HG03196 (cell line): ENCODE data around the gene NDUFAB1.
A peak's percentile ranks its signal among the peaks of the same experiment; 100 is the strongest.
"Not testable (repeated sequence)": the region's sequence is repeated elsewhere in the genome, so short reads cannot be mapped to it uniquely, and the experiment has no call there.

Experiments
- ATAC-seq: cut with Tn5 transposase; IDR thresholded peaks from one replicate; pipeline ENCODE4 v1.9.1; 2021; ENCODE audit not compliant: unreplicated experiment

The NDUFAB1 gene

DNA sequence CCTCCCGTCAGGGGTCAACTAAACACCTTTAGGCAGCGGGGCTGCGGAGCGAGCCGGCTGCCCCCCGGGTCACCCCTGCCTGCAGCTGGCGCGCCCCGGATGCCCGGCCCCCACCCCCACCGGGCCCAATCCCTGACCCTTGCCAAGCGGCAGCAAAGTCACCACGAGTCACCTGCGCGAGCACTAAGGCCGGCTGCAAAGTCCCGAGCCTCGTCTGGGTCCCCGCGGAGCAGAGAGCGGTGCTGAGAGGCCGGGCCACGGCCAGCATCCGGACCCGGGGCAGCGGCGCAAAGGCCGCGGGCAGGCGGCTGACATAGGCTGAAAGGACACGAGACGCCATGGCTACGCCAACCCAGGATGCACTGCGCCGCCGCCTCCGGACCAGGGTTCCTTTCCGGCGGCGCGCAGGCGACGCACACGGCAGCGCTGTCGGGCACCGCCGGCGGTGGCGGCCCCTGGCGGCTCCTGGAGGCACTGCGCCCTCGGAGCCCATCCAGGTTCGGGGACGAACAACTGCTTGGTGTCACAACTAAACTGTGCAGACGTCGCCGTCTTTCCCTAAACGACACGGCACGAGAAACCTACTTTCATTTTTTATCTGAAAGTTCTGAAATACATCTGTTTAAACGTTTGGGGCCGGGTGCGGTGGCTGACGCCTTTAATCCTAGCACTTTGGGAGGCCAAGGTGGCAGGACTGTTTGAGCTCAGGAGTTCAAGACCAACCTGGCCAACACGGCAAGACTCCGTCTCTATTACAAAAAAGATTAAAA is at the start of gene NDUFAB1:
NDUFAB1 (minus strand) TSS at position 366 of the 770 bp plus-strand sequence; CDS start at position 340, 26 bp downstream.
- peak; percentile 96 for ATAC-seq

GRCh38 chr16:23642246-23642774 is 46.2 kb upstream of the NDUFAB1 start:
- no peak for ATAC-seq

DNA sequence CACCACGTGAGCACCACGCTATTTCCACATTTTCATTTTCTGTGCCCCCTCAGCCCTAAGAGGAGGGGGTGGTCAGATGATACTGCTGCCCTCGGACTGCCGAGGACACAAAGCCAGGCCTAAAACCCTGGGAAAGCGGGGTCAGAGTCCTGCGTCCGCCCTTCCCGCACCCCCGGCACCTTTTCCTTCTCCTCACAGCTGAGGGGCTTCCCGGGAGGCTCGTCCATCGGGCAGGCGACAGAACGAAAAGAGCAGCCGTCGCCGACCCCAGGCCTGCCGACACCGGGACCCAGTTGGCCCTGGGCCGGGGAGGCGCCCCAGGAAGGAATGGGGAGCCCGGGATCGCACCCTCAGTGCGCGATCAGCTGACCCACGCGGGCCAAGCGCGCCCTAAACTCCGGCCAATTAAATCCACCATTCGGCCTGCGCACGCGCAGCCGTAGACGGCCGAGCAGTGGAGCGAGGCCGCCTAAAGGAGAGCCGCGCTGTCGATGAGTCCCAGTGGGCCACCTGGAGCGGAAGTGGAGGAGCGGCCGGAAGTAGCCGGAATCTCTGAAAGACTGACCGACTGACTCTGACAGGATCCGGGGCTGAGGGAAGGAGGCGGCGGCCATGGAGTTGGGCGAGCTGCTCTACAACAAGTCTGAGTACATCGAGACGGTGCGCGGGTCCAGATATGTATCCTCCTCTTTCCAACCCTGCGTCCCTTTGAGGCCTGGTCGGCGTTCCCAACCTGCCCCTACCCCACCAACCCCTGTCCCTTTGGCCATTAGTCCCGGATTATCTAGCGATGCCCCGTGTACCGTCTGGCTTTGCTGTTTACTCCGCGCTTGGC is 45.0 kb upstream of the NDUFAB1 start, which contains the start of the genes DCTN5 and PALB2:
DCTN5 (plus strand) TSS at position 536 of the 835 bp plus-strand sequence; CDS start at position 613, 77 bp downstream.
PALB2 (minus strand) TSS at position 380 of the 835 bp plus-strand sequence; CDS start at position 227, 153 bp downstream.
- ATAC-seq = peak; percentile 89

DNA sequence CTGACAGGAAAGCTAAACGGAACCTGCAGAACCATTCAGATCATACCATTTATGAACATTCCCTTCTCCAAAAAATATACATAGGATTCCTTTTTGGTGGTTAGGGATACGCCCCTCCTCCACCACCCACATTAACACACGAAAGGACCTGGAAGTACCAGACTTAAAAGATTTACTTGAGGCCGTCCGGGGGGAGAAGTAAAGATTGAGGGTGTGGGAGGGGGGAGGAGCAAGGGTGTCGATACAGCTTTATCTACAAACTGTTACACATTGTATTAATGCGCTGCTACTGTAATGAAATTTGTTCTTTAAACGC is 44.5 kb upstream of the NDUFAB1 start:
- ATAC-seq = no peak

DNA sequence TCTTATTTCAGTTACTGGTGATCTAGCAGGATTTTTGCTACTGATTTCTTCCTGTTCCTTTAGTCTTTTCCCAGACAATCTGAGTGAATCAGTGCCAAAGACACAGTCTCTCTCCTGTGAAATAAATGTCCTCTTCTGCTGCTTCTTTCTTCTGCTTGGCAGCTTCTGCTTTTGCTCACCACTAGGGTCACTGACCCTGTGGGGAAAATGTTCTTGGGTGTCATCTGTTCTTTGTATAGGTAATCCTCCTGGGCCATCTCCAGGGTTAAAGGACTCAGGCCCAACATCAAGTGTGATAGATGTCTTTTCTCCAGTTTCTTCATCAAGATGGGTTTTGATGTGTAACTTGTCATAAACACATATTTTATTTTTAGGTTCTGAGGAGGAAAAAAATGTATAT is 39.8 kb upstream of the NDUFAB1 start:
- ATAC-seq = no peak

DNA sequence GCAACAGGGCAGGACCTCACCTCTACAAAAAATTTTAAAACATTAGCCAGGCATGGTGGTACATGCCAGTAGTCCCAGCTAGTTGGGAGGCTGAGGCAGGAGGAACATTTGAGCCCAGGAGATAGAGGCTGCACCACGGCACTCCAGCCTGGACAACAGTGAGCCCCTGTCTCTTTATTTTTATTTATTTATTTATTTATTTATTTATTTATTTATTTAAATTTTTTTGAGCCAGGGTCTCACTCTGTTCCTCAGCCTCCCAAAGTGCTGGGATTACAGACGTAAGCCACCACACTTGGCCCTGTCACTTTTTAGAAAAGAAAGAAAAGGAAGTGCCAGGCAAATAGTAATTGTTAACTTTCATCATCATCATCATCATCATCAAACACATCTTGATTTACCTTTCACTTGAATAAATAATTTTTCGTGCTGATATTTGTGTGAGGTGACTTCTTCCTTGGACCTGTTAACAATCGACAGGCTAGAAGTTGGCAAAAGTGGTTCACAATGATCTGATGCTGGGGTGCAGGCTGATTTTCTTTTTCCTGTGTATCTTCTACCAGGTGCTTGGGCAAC is 38.4 kb upstream of the NDUFAB1 start:
- no peak for ATAC-seq

GRCh38 chr16:23631874-23632273 is 35.8 kb upstream of the NDUFAB1 start:
- not testable (repeated sequence) for ATAC-seq

DNA sequence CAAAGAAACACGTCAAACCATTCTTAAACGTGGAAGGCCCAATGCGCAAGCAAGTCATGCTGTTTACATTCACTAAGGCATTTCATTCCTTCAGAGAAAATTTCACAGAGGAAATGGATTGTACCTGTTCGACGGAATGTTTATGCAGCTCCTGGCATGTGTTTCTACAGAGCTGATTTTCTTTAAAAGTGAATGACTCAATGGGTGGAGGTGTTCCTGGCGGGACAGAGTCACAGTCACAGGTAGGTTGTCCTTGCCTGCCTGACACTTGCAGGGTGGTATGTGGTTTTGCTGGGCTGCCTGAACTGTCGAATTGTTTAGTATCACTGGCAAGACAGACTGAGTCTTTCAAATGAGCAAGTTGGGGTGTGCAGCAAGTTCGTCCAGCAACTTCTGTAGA is 33.4 kb upstream of the NDUFAB1 start:
- no peak for ATAC-seq

DNA sequence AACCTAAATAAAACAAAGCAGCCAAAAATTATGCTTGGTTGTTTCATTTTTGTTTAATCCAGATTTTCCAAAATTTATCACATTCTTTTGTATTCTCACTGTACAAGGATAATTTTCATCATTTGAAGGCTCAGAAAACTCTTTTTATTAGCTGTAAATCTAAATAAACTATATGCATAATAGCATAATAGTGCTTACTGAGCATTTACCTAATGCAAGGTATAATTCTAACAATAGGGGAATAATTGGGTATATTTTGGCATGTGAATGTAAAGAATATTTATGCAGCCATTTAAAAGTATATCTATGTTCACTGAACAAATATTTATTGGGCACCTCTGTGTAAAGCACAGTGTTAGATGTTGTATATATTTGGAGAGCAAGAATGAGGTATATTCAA is 28.0 kb upstream of the NDUFAB1 start:
- no peak for ATAC-seq

GRCh38 chr16:23615805-23616204 is 19.7 kb upstream of the NDUFAB1 start:
- ATAC-seq = no peak

DNA sequence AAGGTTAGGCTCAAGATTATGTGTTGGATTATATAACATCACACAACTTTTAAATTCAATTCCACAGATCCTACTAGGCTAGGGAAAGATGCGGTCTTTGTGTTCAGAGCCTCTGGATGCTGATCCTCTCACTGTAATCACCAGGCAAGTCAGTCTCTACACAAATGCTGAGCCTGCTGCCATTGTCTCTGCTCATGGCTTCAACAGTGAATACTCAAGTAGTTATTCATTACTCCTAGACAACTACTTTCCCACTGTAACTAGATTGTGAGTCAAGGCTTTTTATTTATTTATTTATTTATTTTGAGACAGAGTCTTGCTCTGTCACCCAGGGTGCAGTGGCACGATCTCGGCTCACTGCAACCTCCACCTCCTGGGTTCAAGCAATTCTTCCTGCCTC is 15.8 kb upstream of the NDUFAB1 start:
- no peak for ATAC-seq

GRCh38 chr16:23610905-23611304 is 14.8 kb upstream of the NDUFAB1 start:
- ATAC-seq = not testable (repeated sequence)

GRCh38 chr16:23609929-23610328 is 13.8 kb upstream of the NDUFAB1 start:
- ATAC-seq = no peak

DNA sequence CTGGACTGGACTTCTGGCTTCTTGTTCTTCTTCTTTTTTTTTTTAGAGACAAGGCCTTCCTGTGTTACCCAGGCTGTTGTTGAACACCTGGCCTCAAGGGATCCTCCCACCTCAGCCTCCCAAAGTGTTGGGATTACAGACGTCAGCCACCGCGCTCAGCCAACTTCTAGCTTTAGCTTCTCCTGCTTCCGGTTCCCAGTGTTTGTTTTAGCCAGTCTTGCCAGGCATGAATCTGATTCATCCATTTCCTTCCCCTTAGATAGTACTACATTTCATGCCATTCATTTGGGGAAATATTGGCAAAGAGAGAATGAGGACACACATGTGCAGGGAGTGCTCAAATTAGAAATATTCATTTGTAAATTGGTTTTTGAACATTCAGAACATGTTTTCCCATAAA is 12.1 kb upstream of the NDUFAB1 start:
- ATAC-seq = no peak

DNA sequence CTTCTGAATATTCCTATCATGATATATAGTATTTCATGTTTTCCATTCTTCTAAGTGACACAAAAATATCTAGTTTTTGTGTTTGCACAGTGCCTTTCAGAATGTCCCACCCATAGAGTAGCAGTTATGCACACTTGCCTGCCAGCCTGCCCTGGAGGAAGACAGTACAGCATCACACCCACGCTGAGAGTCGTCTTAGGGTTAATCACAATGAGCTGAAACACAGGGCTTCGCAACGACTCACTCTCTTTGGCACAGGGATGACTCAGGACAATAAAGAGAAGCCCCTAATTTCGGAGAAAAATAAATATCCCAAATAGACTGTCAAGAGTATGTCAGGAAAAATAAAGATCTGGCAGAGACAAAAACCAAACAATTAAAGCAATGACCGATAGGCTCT is 11.6 kb upstream of the NDUFAB1 start:
- ATAC-seq = no peak

GRCh38 chr16:23597003-23597756 is 1.1 kb upstream of the NDUFAB1 start:
- ATAC-seq = no peak

- ATAC-seq = peak; percentile 10
Observed at GRCh38 chr16:23595246-23595950, 718 bp downstream of the NDUFAB1 start.

DNA sequence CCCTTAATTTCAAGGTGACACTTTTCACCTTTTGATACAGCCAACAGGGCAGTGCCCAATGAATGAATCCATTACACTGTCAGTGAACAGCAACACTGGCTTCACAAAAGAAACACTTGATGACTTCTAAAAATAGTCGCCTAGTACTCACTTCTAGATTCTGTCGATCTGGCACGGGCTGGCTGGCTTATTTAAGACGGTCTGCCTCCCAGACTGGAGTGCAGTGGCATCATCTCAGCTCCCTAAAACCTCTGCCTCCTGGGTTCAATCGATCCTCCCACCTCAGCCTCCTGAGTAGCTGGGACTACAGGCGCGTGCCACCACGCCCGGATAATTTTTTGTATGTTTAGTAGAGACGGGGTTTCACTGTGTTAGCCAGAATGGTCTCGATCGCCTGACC is 1.9 kb downstream of the NDUFAB1 start:
- ATAC-seq = no peak

DNA sequence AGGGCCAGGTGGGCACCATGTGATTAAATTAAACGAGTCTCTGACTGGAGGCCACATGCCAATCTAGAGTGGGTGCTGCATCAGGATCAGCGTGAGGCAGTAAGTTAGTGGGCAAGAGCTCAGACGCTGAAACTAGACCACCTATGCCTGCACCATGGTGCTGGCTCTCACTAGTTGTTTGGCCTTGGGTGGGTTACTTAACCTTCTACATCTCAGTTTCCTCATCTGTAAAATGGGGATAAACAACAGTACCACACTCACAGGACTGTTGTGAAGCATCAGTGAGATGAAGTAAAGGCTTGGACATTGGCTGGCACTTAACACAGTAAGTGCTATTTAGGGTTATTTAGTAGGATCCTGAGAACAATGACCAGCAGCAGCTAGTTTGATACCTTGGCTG is 5.9 kb downstream of the NDUFAB1 start:
- no peak for ATAC-seq

- ATAC-seq = no peak
Observed at GRCh38 chr16:23587726-23588125, 8.4 kb downstream of the NDUFAB1 start.
